IMR-90 (cell line): ENCODE results near the gene CFH. TPM values are rescaled to one million over a fixed set of nuclear protein-coding genes. Genes with fewer than 3 reads are reported as not detected.

ENCODE experiments used
- ATAC-seq: fragments of 200-7000 bp; cut with Tn5 transposase; 2 replicates; pipeline ENCODE4 v1.9.1; 2020; ENCODE audit warnings: low read depth, mild to moderate bottlenecking, moderate library complexity
- BruUV-seq: library from RNA; stranded (reverse); fragments of 400-500 nt; replicated peaks from 2 replicates; lab custom pipeline; 2021; lab: Mats Ljungman, UMichigan
- CTCF ChIA-PET: fragments of 300-600 bp; formaldehyde crosslinking; extraction: SDS; loops from one replicate; lab custom pipeline; 2021; ENCODE audit warnings: antibody characterized with exemption; lab: Yijun Ruan, JAX
- POLR2A ChIA-PET: fragments of 300-600 bp; sonication (Branson Sonifier 250); formaldehyde crosslinking; loops from one replicate; lab custom pipeline; 2022; ENCODE audit warnings: antibody characterized with exemption; ENCODE audit not compliant: unreplicated experiment; lab: Charles Lee
- DNase-seq: peaks from one replicate; pipeline ENCODE4 v3.0.0; 2013
- H2AFZ ChIP-seq: replicated peaks from 2 replicates; pipeline ENCODE3; 2013; ENCODE audit warnings: low read length, mild to moderate bottlenecking; ENCODE audit not compliant: poor library complexity
- H2AK5ac ChIP-seq: 2 replicates; pipeline ENCODE4 v1.6.1; 2013; ENCODE audit warnings: low read depth, low read length, inconsistent platforms
- H2AK9ac ChIP-seq: replicated peaks from 2 replicates; pipeline ENCODE3; 2013; ENCODE audit warnings: mild to moderate bottlenecking, low read depth, low read length, moderate library complexity; ENCODE audit not compliant: poor library complexity
- H2BK120ac ChIP-seq: 2 replicates; pipeline ENCODE4 v1.6.1; 2013; ENCODE audit warnings: low read depth, low read length, inconsistent platforms
- H2BK15ac ChIP-seq: 3 replicates; pipeline ENCODE4 v1.6.1; 2013; ENCODE audit warnings: low read depth, low read length, inconsistent platforms
- H2BK20ac ChIP-seq: 2 replicates; pipeline ENCODE4 v1.6.1; 2013; ENCODE audit warnings: low read depth, mild to moderate bottlenecking, inconsistent platforms, low read length, moderate library complexity
- H2BK5ac ChIP-seq: 2 replicates; pipeline ENCODE4 v1.6.1; 2013; ENCODE audit warnings: mild to moderate bottlenecking, low read depth, low read length, inconsistent platforms; ENCODE audit not compliant: poor library complexity, severe bottlenecking
- H3K14ac ChIP-seq: replicated peaks from 2 replicates; pipeline ENCODE4 v1.6.1; 2013; ENCODE audit warnings: low read depth, low read length, inconsistent platforms
- H3K18ac ChIP-seq: 2 replicates; pipeline ENCODE4 v1.6.1; 2013; ENCODE audit warnings: low read depth, low read length, control low read depth
- H3K23ac ChIP-seq: 2 replicates; pipeline ENCODE4 v1.6.1; 2013; ENCODE audit warnings: low read depth, low read length, inconsistent platforms
- H3K27ac ChIP-seq: 2 replicates; pipeline ENCODE4 v1.5.1; 2013; ENCODE audit warnings: mild to moderate bottlenecking, control low read depth, low read length; ENCODE audit not compliant: insufficient read depth
- H3K27me3 ChIP-seq: 2 replicates; pipeline ENCODE4 v1.6.1; 2013; ENCODE audit warnings: low read length; ENCODE audit not compliant: control insufficient read depth, insufficient read depth
- H3K36me3 ChIP-seq: 2 replicates; pipeline ENCODE4 v1.6.1; 2013; ENCODE audit warnings: low read length, mixed read lengths; ENCODE audit not compliant: control insufficient read depth, insufficient read depth
- H3K4ac ChIP-seq: 2 replicates; pipeline ENCODE4 v1.6.1; 2013; ENCODE audit warnings: low read depth, low read length, inconsistent platforms
- H3K4me1 ChIP-seq: 2 replicates; pipeline ENCODE4 v1.6.1; 2013; ENCODE audit warnings: low read length, mixed read lengths; ENCODE audit not compliant: control insufficient read depth, insufficient read depth
- H3K4me2 ChIP-seq: 2 replicates; pipeline ENCODE4 v1.6.1; 2013; ENCODE audit warnings: low read depth, mild to moderate bottlenecking, control low read depth, low read length, moderate library complexity
- H3K4me3 ChIP-seq: 2 replicates; pipeline ENCODE4 v1.5.1; 2013; ENCODE audit warnings: low read depth, mild to moderate bottlenecking, control low read depth, low read length, moderate library complexity; ENCODE audit not compliant: insufficient read depth
- H3K56ac ChIP-seq: 2 replicates; pipeline ENCODE4 v1.6.1; 2013; ENCODE audit warnings: low read length, inconsistent platforms; ENCODE audit not compliant: insufficient read depth; ENCODE audit errors: extremely low read depth
- H3K79me1 ChIP-seq, 2 experiments: 2 replicates each; pipeline ENCODE4 v1.6.1; 2013; ENCODE audit warnings: low read length in 2 of 2, inconsistent platforms in 1 of 2, low read depth in 1 of 2
- H3K9ac ChIP-seq: 2 replicates; pipeline ENCODE4 v1.6.1; 2013; ENCODE audit warnings: low read depth, low read length, control low read depth
- H3K9me1 ChIP-seq: 2 replicates; pipeline ENCODE4 v1.6.1; 2013; ENCODE audit warnings: low read length, inconsistent platforms; ENCODE audit not compliant: insufficient read depth
- H3K9me3 ChIP-seq: 2 replicates; pipeline ENCODE4 v1.6.1; 2013; ENCODE audit warnings: low read length; ENCODE audit not compliant: control insufficient read depth, insufficient read depth
- H4K20me1 ChIP-seq: 2 replicates; pipeline ENCODE4 v1.6.1; 2013; ENCODE audit warnings: low read length, inconsistent platforms; ENCODE audit not compliant: insufficient read depth
- H4K5ac ChIP-seq: 2 replicates; pipeline ENCODE4 v1.6.1; 2013; ENCODE audit warnings: mild to moderate bottlenecking, low read depth, low read length, control low read depth
- H4K8ac ChIP-seq, 2 experiments: 2 replicates each; pipeline ENCODE4 v1.6.1; 2013; ENCODE audit warnings: low read depth in 2 of 2, low read length in 2 of 2, control low read depth in 1 of 2, inconsistent platforms in 1 of 2
- H4K91ac ChIP-seq: 2 replicates; pipeline ENCODE4 v1.6.1; 2013; ENCODE audit warnings: low read depth, low read length, inconsistent platforms; ENCODE audit not compliant: insufficient read depth
- BHLHE40 ChIP-seq: fragments of 150-350 bp; IDR thresholded peaks from 2 replicates; pipeline ENCODE4 v1.6.1; 2016; ENCODE audit warnings: mild to moderate bottlenecking, low read depth, low read length
- CEBPB ChIP-seq: IDR thresholded peaks from 2 replicates; pipeline ENCODE4 v1.6.1; 2012; ENCODE audit warnings: low read depth, low read length, improper control_type of control experiment
- CTCF ChIP-seq: conservative IDR thresholded peaks from 2 replicates; pipeline ENCODE4 v1.5.1; 2012; ENCODE audit warnings: mild to moderate bottlenecking, low read depth, low read length, improper control_type of control experiment
- MAFK ChIP-seq: IDR thresholded peaks from 2 replicates; pipeline ENCODE4 v1.6.1; 2012; ENCODE audit warnings: low read depth, low read length, improper control_type of control experiment
- MAZ ChIP-seq: IDR thresholded peaks from 2 replicates; pipeline ENCODE4 v1.6.1; 2012; ENCODE audit warnings: low read depth, mild to moderate bottlenecking, low read length, improper control_type of control experiment, moderate library complexity, borderline replicate concordance
- POLR2A ChIP-seq: IDR thresholded peaks from 2 replicates; pipeline ENCODE4 v1.6.1; 2012; ENCODE audit warnings: mild to moderate bottlenecking, low read depth, low read length
- RCOR1 ChIP-seq: IDR thresholded peaks from 2 replicates; pipeline ENCODE4 v1.6.1; 2012; ENCODE audit warnings: mild to moderate bottlenecking, low read length, improper control_type of control experiment; ENCODE audit not compliant: insufficient replicate concordance
- RFX5 ChIP-seq: IDR thresholded peaks from 2 replicates; pipeline ENCODE4 v1.8.0; 2012; ENCODE audit warnings: low read depth, mild to moderate bottlenecking, low read length, moderate library complexity
- WGBS, 2 experiments: methylation state at CpG; one replicate each; pipeline versions ENCODE4 v1.1.5 to v1.1.7; 2013; ENCODE audit warnings: missing lambda C conversion rate in 2 of 2; ENCODE audit not compliant: insufficient read length in 1 of 2; ENCODE audit errors: extremely low coverage in 2 of 2; 5-methylcytosine and 5-hydroxymethylcytosine counted together
- dilution Hi-C: fragments of 300-500 bp; cut with HindIII; formaldehyde crosslinking; loops from one replicate; pipeline ENCODE4 v1.14.3; 2018; ENCODE audit warnings: low sequenced_read_pairs; ENCODE audit not compliant: unreplicated experiment
- in situ Hi-C: fragments of 300-500 bp; cut with MboI; formaldehyde crosslinking; loops from 3 replicates; pipeline ENCODE4 v1.14.3; 2019; ENCODE audit warnings: low sequenced_read_pairs, inconsistent platforms, mixed read lengths
- intact Hi-C: fragments of 100-400 bp; cut with micrococcal nuclease; formaldehyde crosslinking; loops from 2 replicates; pipeline ENCODE4 v1.10.0; 2022
- polyA plus RNA-seq, 3 experiments: library from polyadenylated mRNA; depleted of rRNA; stranded (reverse); fragments of >200 nt; gene quantifications; 2 replicates each; pipeline ENCODE4 v1.2.3, GENCODE V29; 2012; ENCODE audit warnings: low replicate concordance in 1 of 3
- total RNA-seq: library from RNA; depleted of rRNA; stranded (reverse); fragments of >200 nt; gene quantifications from 2 replicates; pipeline ENCODE4 v1.2.3, GENCODE V29; 2012

The CFH gene
- total and polyA plus RNA-seq, 2 of the 4 experiments (the other 2 are of a cell fraction) = 6.3 to 12.1 TPM

- DNase-seq (no peak), ATAC-seq (no peak)
- H2BK20ac ChIP-seq = no peak overlapping the region
- H2AFZ ChIP-seq = no peak overlapping the region
- H3K36me3 ChIP-seq = no peaks in the 10 kb centered on the region
- H3K4me3 ChIP-seq = no peak overlapping the region
- no peak overlapping the region for H4K5ac ChIP-seq
- no peaks in the 10 kb centered on the region for H3K27me3 ChIP-seq
- no peak overlapping the region for H4K8ac ChIP-seq
- no peak overlapping the region for H3K27ac ChIP-seq
- no peak overlapping the region for H2BK15ac ChIP-seq
- no peaks in the 10 kb centered on the region for H3K4me1 ChIP-seq
- no peak overlapping the region for H3K4me2 ChIP-seq
- intact Hi-C loops (no loop called here), dilution Hi-C loops (loop anchor here (25.0 kb wide), 1 partner anchor 332 kb away; no protein-coding TSS in a partner anchor), in situ Hi-C loops (loop anchor here (10.0 kb wide), 3 partner anchors 324 to 524 kb away; no protein-coding TSS in a partner anchor)
- TF ChIP-seq RCOR1 (no peak), MAFK (no peak), BHLHE40 (no peak), POLR2A (no peak), MAZ (no peak), CTCF (no peak), CEBPB (no peak), RFX5 (no peak)
- H4K91ac ChIP-seq = no peak overlapping the region
- no peaks in the 10 kb centered on the region for H3K79me1 ChIP-seq
- no peaks in the 10 kb centered on the region for H3K9me3 ChIP-seq
- H2AK5ac ChIP-seq = no peak overlapping the region
- no TSS peak for BruUV-seq
- H3K56ac ChIP-seq = no peak overlapping the region
- H2BK5ac ChIP-seq = no peak overlapping the region
- CTCF ChIA-PET = no interaction called here
- no peak overlapping the region for H3K9ac ChIP-seq
- no peak overlapping the region for H2AK9ac ChIP-seq
- H3K14ac ChIP-seq = no peak overlapping the region
- H3K9me1 ChIP-seq = no peaks in the 10 kb centered on the region
- POLR2A ChIA-PET = no interaction called here
- no peak overlapping the region for H3K18ac ChIP-seq
- no peak overlapping the region for H3K4ac ChIP-seq
- H2BK120ac ChIP-seq = no peak overlapping the region
- no peak overlapping the region for H3K23ac ChIP-seq
- WGBS, 2 experiments = no CpG with 5 or more reads among the region's 2 CpGs
- H4K20me1 ChIP-seq = no peaks in the 10 kb centered on the region
Observed at GRCh38 chr1:196669051-196669450, 17.2 kb downstream of the CFH start.
